Measurements from ENCODE around the gene LRP5.

DNA sequence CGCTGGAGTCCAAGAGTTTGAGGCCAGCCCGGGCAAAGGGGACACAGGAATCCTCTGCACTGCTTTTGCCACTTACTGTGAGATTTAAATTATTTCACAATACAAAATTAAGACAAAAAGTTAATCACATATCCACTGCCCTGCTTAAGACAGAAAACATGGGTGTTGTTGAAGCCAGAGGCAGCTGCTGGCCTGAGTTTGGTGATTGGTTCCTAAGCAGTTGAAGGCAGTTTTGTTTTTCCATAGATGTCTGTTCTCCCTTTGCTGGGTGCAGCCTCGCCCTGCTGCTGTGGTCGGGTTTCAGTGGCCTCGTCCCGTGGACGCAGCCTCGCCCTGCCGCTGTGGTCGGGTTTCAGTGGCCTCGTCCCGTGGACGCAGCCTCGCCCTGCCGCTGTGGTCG is 77.9 kb downstream of the LRP5 start:
- TF ChIP-seq, protein P1, sequence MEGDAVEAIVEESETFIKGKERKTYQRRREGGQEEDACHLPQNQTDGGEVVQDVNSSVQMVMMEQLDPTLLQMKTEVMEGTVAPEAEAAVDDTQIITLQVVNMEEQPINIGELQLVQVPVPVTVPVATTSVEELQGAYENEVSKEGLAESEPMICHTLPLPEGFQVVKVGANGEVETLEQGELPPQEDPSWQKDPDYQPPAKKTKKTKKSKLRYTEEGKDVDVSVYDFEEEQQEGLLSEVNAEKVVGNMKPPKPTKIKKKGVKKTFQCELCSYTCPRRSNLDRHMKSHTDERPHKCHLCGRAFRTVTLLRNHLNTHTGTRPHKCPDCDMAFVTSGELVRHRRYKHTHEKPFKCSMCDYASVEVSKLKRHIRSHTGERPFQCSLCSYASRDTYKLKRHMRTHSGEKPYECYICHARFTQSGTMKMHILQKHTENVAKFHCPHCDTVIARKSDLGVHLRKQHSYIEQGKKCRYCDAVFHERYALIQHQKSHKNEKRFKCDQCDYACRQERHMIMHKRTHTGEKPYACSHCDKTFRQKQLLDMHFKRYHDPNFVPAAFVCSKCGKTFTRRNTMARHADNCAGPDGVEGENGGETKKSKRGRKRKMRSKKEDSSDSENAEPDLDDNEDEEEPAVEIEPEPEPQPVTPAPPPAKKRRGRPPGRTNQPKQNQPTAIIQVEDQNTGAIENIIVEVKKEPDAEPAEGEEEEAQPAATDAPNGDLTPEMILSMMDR (IDR thresholded peaks at IDR 0.05; ENCODE audit: low read depth, low read length, poor library complexity, severe bottlenecking) = no peak
- no peak for TF ChIP-seq EZH2phosphoT487 (IDR thresholded peaks at IDR 0.05; ENCODE audit: borderline replicate concordance, low read length)
